Anterior cingulate cortex (tissue), 58 donors: ENCODE results near the gene UBE3D.
"Not testable (repeated sequence)": the region's sequence is repeated elsewhere in the genome, so short reads cannot be mapped to it uniquely, and the experiment has no call there.

Source experiments
- DNase-seq, 58 donors: peaks; one replicate each; lab custom pipeline; 2025; lab: John Stamatoyannopoulos, UW

Gene UBE3D

GRCh38 chr6:82882363-82883023, 183.1 kb downstream of the UBE3D start:
- DNase-seq = no peak

GRCh38 chr6:82881519-82881918, 184.1 kb downstream of the UBE3D start:
- DNase-seq = no peak

DNA sequence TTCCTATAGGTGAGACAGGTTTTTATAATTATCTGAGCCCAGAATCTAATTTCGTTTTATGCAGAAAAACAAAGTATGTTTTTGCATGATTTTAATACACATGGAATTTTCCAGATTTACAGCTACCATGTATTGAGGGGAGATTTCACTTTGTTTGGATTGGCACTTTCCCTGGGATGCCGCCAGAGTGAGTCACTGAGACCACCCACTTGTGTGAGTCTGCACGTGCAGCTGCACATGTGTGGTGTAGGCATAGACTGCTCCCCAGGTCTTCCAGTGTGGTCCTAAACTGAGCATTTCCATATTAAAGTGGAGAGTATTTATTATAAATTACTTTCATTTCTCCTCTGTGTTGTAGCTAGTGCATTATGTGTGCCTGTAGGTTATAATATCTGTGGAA, 186.8 kb downstream of the UBE3D start:
- DNase-seq = no peak

- DNase-seq = no peak
Measured at GRCh38 chr6:82877213-82878195, 188.1 kb downstream of the UBE3D start.

- DNase-seq = no peak
Measured at GRCh38 chr6:82875573-82876185, 190.0 kb downstream of the UBE3D start.

DNA sequence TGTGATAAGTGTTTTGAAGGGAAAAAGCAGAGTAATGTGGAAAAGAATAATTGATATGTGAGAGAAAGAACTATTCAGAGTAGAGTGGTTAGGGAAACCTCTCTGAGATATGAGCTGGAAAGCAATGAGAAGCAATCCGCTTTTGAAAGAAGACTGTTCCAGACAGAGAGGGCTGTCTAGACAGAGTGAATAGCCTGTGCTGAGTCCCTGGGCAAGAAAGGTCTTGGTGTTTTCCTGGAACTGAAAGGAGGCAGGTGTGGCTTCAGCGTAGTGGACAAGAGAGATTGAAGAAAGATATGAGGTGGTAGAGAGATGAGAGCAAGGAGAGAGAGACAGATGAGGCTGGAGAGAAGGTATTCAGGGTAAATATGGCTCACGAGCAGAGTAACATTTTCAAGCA, 190.8 kb downstream of the UBE3D start:
- DNase-seq = no peak

GRCh38 chr6:82872185-82872584, 193.5 kb downstream of the UBE3D start:
- no peak for DNase-seq

- no peak for DNase-seq
Measured at GRCh38 chr6:82870582-82871172, 195.0 kb downstream of the UBE3D start.

GRCh38 chr6:82869493-82869892, 196.1 kb downstream of the UBE3D start:
- DNase-seq = no peak

DNA sequence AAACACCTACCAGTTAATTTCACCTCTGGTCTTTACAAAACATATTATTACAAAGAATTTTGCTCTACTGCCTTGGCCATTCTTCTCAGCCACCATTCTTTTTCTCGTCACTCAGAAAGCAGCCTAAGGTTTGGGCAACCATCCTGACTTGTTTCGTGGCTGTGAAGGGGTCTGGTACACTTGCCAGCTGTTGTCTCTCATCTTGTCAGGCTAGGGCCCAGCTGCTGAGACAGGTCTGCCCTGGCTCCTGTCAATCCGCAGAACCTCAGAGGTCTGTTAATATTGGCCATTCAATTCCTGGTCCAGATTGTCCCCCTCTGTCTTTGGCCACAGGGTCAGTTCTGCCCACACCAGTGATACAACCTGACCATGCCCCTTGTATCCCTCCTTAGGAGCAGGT, 197.7 kb downstream of the UBE3D start:
- DNase-seq = no peak

DNA sequence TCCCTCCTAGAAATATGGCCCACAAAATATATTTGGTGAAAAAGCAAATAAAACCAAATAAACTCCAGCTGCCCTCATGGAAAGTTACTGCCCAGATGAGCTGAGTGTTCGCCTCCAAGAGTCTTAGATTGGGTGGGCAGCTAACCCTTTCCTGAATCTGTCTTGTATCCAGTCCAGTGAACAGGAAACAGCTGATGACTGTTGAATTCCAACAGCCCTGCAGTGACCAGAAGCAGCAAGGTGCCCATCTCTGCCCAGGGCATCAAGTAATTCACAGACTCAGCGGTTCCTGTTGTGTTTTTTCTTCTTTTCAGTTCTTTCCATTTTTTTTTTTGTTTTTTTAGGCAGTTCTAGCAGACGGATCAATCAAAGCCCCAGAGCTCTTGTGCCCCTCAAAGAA, 199.2 kb downstream of the UBE3D start:
- DNase-seq = no peak

DNA sequence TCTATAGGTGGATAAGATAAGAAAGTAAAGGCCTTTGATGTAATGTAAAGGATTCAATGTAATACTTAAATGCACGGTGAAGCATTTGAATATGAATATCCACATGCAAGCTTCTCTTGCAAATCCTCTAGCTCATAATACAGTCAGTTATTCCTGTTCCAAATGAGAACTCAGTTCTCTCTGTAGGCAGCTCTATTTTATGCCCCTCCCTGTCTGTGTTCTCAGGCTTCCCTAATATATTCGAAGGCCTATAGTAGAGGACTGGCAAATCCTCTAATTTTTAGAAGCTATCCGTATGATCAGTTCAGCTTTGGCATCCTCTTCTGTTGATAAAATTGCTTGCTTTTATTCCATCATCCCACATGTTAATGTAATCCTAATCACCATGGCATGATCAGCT, 200.2 kb downstream of the UBE3D start:
- DNase-seq = no peak

GRCh38 chr6:82863781-82864180, 201.9 kb downstream of the UBE3D start:
- peak in 1 of 58 donors; percentile 8 for DNase-seq

DNA sequence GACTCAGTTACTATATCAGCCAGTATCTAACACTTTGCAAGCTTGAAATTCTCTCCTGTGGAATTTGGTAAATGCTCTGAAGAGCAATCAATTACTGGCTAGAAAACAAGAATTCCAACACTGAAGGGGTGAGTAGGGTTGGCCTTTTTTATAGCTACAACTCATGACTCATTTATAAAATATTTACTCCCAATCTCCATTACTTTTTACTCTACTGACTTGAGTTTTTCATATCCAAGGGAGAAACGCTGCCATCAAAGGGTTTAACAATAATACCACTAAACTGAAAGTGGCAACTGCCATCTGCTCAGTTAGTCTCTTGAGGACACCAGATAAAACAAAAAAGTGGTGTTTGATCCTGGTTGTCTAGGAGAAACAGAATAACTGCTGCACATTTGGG, 203.1 kb downstream of the UBE3D start:
- no peak for DNase-seq

GRCh38 chr6:82861121-82861520, 204.5 kb downstream of the UBE3D start:
- no peak for DNase-seq

DNA sequence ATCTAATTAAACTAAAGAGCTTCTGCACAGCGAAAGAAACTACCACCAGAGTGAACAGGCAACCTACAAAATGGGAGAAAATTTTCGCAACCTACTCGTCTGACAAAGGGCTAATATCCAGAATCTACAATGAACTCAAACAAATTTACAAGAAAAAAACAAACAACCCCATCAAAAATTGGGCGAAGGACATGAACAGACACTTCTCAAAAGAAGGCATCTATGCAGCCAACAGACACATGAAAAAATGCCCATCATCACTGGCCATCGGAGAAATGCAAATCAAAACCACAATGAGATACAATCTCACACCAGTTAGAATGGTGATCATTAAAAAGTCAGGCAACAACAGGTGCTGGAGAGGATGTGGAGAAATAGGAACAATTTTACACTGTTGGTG, 209.6 kb downstream of the UBE3D start:
- DNase-seq = not testable (repeated sequence)

DNA sequence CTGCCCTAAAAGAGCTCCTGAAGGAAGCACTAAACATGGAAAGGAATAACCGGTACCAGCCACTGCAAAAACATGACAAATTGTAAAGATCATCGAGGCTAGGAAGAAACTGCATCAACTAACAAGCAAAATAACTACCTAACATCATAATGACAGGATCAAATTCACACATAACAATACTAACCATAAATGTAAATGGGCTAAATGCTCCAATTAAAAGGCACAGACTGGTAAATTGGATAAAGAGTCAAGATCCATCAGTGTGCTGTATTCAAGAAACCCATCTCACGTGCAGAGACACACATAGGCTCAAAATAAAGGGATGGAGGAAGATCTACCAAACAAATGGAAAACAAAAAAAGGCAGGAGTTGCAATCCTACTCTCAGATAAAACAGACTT, 212.7 kb downstream of the UBE3D start:
- not testable (repeated sequence) for DNase-seq

DNA sequence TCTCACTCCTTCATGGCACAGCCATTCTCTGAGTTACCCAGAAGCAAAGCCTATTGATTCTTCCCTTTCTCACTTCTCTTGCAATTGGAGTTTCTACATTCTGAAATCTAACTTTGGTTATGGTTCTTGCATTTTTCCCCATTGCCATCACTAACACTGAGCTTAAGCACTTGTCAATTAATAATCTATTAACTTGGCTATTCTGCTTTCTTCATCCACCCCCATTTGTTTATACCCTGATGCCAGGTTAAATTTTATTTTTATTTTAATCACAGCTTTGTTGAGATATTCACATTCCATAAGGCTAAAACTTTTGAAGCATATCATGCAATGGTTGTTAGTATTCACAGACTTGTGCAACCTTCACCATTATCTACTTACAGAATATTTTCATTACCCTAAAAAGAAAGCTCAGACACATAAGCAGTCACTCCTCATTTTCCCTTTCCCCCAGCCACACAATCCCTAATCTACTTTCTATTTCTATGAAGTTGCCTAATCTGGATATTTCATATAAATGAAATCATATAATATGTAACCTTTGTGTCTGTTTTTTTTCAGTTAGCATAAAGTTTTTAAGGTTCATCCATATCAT, 222.3 kb downstream of the UBE3D start:
- DNase-seq = no peak

GRCh38 chr6:82842721-82843120, 222.9 kb downstream of the UBE3D start:
- DNase-seq = no peak
